IPS-18c (cell line): ENCODE results near the gene MRPL18.

Source experiments
- H3K4me3 ChIP-seq: 2 replicates; pipeline ENCODE4 v1.7.0; 2013; ENCODE audit warnings: low read depth, mild to moderate bottlenecking, low read length, moderate library complexity; ENCODE audit not compliant: insufficient read depth
- H3K9me3 ChIP-seq: one replicate; pipeline ENCODE4 v1.6.1; 2013; ENCODE audit warnings: mild to moderate bottlenecking, low read length, moderate library complexity; ENCODE audit not compliant: control insufficient read depth, insufficient read depth

Gene MRPL18

GRCh38 chr6:159828074-159828473, 37.8 kb downstream of the MRPL18 start:
- Histone ChIP-seq H3K4me3 (no peak overlapping the region), H3K9me3 (peaks cover 2% of the 10 kb centered on the region)

- Histone ChIP-seq H3K9me3 (peaks cover 2% of the 10 kb centered on the region), H3K4me3 (no peak overlapping the region)
Observed at GRCh38 chr6:159829526-159829925, 39.3 kb downstream of the MRPL18 start.

GRCh38 chr6:159830501-159831372, 40.5 kb downstream of the MRPL18 start:
- Histone ChIP-seq H3K4me3 (no peak overlapping the region), H3K9me3 (peaks cover 2% of the 10 kb centered on the region)

GRCh38 chr6:159831373-159831679, 41.1 kb downstream of the MRPL18 start:
- H3K9me3 ChIP-seq = no peaks in the 10 kb centered on the region
- H3K4me3 ChIP-seq = no peak overlapping the region

GRCh38 chr6:159832946-159833345, 42.7 kb downstream of the MRPL18 start:
- Histone ChIP-seq H3K9me3 (no peaks in the 10 kb centered on the region), H3K4me3 (no peak overlapping the region)

- H3K4me3 ChIP-seq = no peak overlapping the region
- H3K9me3 ChIP-seq = no peaks in the 10 kb centered on the region
Observed at GRCh38 chr6:159833556-159833955, 43.3 kb downstream of the MRPL18 start.

- Histone ChIP-seq H3K9me3 (no peaks in the 10 kb centered on the region), H3K4me3 (no peak overlapping the region)
Observed at GRCh38 chr6:159833997-159834603, 43.8 kb downstream of the MRPL18 start.

- H3K9me3 ChIP-seq = no peaks in the 10 kb centered on the region
- H3K4me3 ChIP-seq = no peak overlapping the region
Observed at GRCh38 chr6:159836718-159837490, 46.6 kb downstream of the MRPL18 start.

- H3K9me3 ChIP-seq = no peaks in the 10 kb centered on the region
- no peak overlapping the region for H3K4me3 ChIP-seq
Observed at GRCh38 chr6:159837511-159837910, 47.2 kb downstream of the MRPL18 start.

- H3K9me3 ChIP-seq = no peaks in the 10 kb centered on the region
- H3K4me3 ChIP-seq = no peak overlapping the region
Observed at GRCh38 chr6:159838020-159838744, 47.9 kb downstream of the MRPL18 start.

- H3K4me3 ChIP-seq = no peak overlapping the region
Observed at GRCh38 chr6:159842035-159842434, 51.8 kb downstream of the MRPL18 start.

GRCh38 chr6:159844737-159845645, 54.7 kb downstream of the MRPL18 start:
- Histone ChIP-seq H3K9me3 (peaks cover 10% of the 10 kb centered on the region), H3K4me3 (no peak overlapping the region)

More at GRCh38 chr6:159842035-159842434, 51.8 kb downstream of the MRPL18 start:
- H3K9me3 ChIP-seq = no peaks in the 10 kb centered on the region
